Stimulated activated CD4-positive, alpha-beta T cell treated with anti-CD3 and anti-CD28 coated beads, Interleukin-15, amount 100 ng/mL, for 24 hours (primary cell): Measurements from ENCODE around the gene RASD2.

Source experiments
- DNase-seq: peaks from one replicate; pipeline ENCODE4 v3.0.0-alpha.2; 2020

The RASD2 gene

GRCh38 chr22:35587896-35588295, 47.3 kb downstream of the RASD2 start:
- no peak for DNase-seq

- no peak for DNase-seq
Measured at GRCh38 chr22:35589071-35589755, 48.6 kb downstream of the RASD2 start.

DNA sequence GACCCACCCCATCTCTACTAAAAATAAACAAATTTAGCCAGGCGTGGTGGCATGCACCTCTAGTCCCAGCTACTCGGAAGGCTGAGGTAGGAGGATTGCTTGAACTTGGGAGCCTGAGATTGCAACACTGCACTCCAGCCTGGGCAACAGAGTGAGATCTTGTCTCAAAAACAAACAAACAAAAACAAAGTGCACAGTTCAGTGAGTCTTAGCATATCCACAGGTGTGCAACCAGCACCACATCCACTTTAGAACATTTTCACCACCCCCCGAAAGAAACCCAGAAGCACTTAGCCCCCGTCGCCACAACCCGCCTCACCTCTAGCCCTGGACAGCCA, 49.1 kb downstream of the RASD2 start:
- DNase-seq, result no peak

GRCh38 chr22:35590634-35591295, 50.1 kb downstream of the RASD2 start:
- DNase-seq, result no peak

DNA sequence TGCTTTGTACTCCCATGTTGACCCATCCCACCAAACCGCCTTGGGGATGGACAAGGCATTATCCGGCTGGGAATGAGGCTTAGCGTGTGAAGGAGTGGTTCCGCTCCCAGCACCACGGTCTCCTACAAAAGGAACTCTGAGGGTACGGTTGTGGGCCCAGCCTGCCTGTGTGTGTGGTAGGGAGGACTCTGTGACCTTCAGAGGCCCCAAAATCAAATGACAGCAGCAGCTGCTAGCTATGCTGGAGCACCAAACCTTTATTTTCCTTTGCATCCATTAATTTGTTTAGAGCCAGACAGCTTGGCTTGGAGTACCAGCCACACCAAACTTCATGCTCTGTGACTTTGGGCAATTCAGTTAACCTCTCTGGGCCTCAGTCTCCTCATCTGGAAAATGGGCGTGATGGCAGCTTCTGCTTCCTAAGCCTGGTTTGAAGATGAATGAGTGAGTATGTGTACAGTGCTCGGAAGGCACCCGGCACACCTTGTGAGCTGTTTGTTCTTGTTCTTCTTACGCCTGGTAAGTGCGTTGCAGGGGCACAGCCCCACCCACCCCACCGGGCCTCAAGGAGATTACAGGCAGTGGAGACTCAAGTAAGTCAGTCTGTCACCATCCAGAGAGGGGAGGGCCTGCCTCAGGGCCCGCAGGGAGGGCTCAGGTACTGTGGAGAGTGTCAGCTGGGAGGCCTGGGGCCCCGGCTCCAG, 51.2 kb downstream of the RASD2 start:
- DNase-seq, result no peak

- no peak for DNase-seq
Measured at GRCh38 chr22:35592418-35592967, 51.9 kb downstream of the RASD2 start.

GRCh38 chr22:35593071-35593890, 52.6 kb downstream of the RASD2 start:
- DNase-seq, result no peak

- DNase-seq, result no peak
Measured at GRCh38 chr22:35593891-35594470, 53.4 kb downstream of the RASD2 start.

DNA sequence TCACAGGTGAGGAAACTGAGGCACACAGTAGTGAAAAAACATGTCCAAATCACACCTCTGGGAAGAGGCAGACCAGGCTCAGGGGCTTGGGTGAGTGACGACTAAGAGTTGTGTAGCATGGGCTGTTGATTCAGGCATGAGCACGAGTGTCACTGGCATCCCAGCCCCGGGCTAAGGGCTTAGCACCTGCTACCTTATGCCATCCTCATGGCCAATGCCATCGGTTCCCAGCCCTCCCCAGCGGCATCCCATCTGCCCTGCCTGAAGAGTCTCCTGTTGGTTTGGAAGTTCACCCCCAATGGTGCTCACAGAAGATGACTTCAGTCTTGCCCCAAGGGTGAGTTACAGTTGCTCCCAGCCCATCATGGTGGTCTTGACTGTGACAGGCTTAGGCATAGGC, 54.1 kb downstream of the RASD2 start:
- no peak for DNase-seq

DNA sequence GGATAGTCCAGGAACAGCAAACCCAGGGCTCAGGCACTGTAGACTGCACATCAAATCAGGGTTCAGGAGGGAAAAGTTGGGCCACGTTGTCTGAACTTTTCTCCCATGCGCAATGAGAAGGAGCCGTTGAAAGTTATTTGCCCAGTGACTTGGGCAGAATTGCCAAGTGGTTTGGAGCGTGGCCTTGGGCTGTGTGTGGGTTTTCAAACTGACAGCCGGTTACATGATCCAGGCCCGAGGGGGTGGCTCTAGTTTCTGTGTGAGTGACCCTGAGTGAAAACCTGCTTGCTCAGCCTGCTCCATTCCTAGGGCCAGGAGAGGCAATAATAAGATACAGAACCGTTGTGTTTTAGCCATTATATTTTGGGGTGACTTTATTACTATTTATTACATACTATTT, 56.2 kb downstream of the RASD2 start:
- no peak for DNase-seq

GRCh38 chr22:35597692-35598395, 57.2 kb downstream of the RASD2 start:
- no peak for DNase-seq

DNA sequence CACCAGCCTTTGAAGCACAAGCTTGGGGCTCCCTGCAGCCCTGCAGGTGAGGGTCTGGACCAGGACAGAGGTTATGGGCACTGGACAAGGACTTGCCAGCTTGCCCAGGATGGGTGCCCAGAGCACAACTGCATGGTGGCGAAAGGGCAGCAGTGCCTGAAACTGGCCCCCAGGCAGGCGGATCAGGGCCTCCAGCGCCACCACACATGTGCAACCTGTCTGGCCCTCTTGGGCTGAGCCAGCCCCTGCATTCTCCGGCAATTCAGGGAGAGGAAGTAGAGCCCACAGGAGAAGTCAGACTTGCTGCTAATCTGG, 57.7 kb downstream of the RASD2 start:
- DNase-seq, result no peak

- DNase-seq, result no peak
Measured at GRCh38 chr22:35599364-35599763, 58.7 kb downstream of the RASD2 start.

- DNase-seq, result no peak
Measured at GRCh38 chr22:35600476-35600875, 59.8 kb downstream of the RASD2 start.

GRCh38 chr22:35601013-35601580, 60.5 kb downstream of the RASD2 start:
- DNase-seq, result no peak

GRCh38 chr22:35601743-35602615, 61.3 kb downstream of the RASD2 start:
- DNase-seq, result no peak
